HAP-1 (cell line): ENCODE data around the gene PKDREJ.

ENCODE experiments used
- DNase-seq, 2 experiments: peaks; one replicate each; pipeline ENCODE4 v3.0.0-alpha.2; 2016 to 2020; ENCODE audit warnings: low spot score in 2 of 2
- H3K27me3 ChIP-seq: fragments of 250-450 bp; sonication (Bioruptor Pico); 2 replicates; pipeline ENCODE4 v1.5.1; 2020; ENCODE audit warnings: low read depth, mild to moderate bottlenecking, moderate library complexity
- H3K36me3 ChIP-seq: fragments of 250-450 bp; sonication (Bioruptor Pico); replicated peaks from 2 replicates; pipeline ENCODE4 v1.5.1; 2020; ENCODE audit warnings: mild to moderate bottlenecking
- H3K4me1 ChIP-seq: fragments of 250-450 bp; sonication (Bioruptor Pico); 2 replicates; pipeline ENCODE4 v1.5.1; 2020; ENCODE audit warnings: mild to moderate bottlenecking
- H3K4me3 ChIP-seq: fragments of 250-450 bp; sonication (Bioruptor Pico); 2 replicates; pipeline ENCODE4 v1.5.1; 2020; ENCODE audit warnings: mild to moderate bottlenecking, moderate library complexity
- H3K9me3 ChIP-seq: fragments of 250-450 bp; sonication (Bioruptor Pico); 2 replicates; pipeline ENCODE4 v1.5.1; 2020; ENCODE audit warnings: mild to moderate bottlenecking, moderate library complexity
- in situ Hi-C: fragments of 300-500 bp; cut with MboI; formaldehyde crosslinking; loops from 3 replicates; pipeline ENCODE4 v1.14.3; 2020; ENCODE audit warnings: low sequenced_read_pairs, inconsistent platforms, mixed read lengths

Gene PKDREJ

GRCh38 chr22:46280999-46281623 lies 18.0 kb upstream of the PKDREJ start:
- Histone ChIP-seq H3K4me1 (no peaks in the 10 kb centered on the region), H3K4me3 (no peak overlapping the region), H3K9me3 (no peaks in the 10 kb centered on the region), H3K27me3 (no peaks in the 10 kb centered on the region), H3K36me3 (peaks cover 55% of the 10 kb centered on the region)
- DNase-seq = no peak
- in situ Hi-C loops = no loop called here

- no peaks in the 10 kb centered on the region for H3K4me1 ChIP-seq
- no peak for DNase-seq
- no peaks in the 10 kb centered on the region for H3K27me3 ChIP-seq
- H3K4me3 ChIP-seq = no peak overlapping the region
- in situ Hi-C loops = no loop called here
- H3K9me3 ChIP-seq = no peaks in the 10 kb centered on the region
- H3K36me3 ChIP-seq = peaks cover 63% of the 10 kb centered on the region
Observed at GRCh38 chr22:46280063-46280817, 17.1 kb upstream of the PKDREJ start.

GRCh38 chr22:46278656-46279645 lies 15.8 kb upstream of the PKDREJ start:
- Histone ChIP-seq H3K27me3 (no peaks in the 10 kb centered on the region), H3K4me1 (no peaks in the 10 kb centered on the region), H3K36me3 (peaks cover 63% of the 10 kb centered on the region), H3K9me3 (no peaks in the 10 kb centered on the region), H3K4me3 (no peak overlapping the region)
- in situ Hi-C loops = no loop called here
- DNase-seq = no peak

GRCh38 chr22:46276563-46276962 lies 13.4 kb upstream of the PKDREJ start:
- H3K4me1 ChIP-seq = no peaks in the 10 kb centered on the region
- in situ Hi-C loops = no loop called here
- no peaks in the 10 kb centered on the region for H3K27me3 ChIP-seq
- peaks cover 78% of the 10 kb centered on the region for H3K36me3 ChIP-seq
- no peak overlapping the region for H3K4me3 ChIP-seq
- no peak for DNase-seq
- H3K9me3 ChIP-seq = no peaks in the 10 kb centered on the region

- H3K36me3 ChIP-seq = peaks cover 71% of the 10 kb centered on the region
Observed at GRCh38 chr22:46275455-46276122, 12.4 kb upstream of the PKDREJ start.

GRCh38 chr22:46274381-46274780 lies 11.2 kb upstream of the PKDREJ start:
- in situ Hi-C loops = no loop called here
- Histone ChIP-seq H3K4me1 (no peaks in the 10 kb centered on the region), H3K4me3 (no peak overlapping the region), H3K36me3 (peaks cover 63% of the 10 kb centered on the region), H3K9me3 (no peaks in the 10 kb centered on the region), H3K27me3 (no peaks in the 10 kb centered on the region)
- DNase-seq = no peak

More at GRCh38 chr22:46275455-46276122, 12.4 kb upstream of the PKDREJ start:
- H3K4me1 ChIP-seq = no peaks in the 10 kb centered on the region
- H3K4me3 ChIP-seq = no peak overlapping the region
- in situ Hi-C loops = no loop called here
- no peak for DNase-seq
- H3K27me3 ChIP-seq = no peaks in the 10 kb centered on the region
- H3K9me3 ChIP-seq = no peaks in the 10 kb centered on the region

- H3K27me3 ChIP-seq = no peaks in the 10 kb centered on the region
- no peaks in the 10 kb centered on the region for H3K9me3 ChIP-seq
- H3K36me3 ChIP-seq = peaks cover 56% of the 10 kb centered on the region
- no peaks in the 10 kb centered on the region for H3K4me1 ChIP-seq
- in situ Hi-C loops = no loop called here
- no peak overlapping the region for H3K4me3 ChIP-seq
- no peak for DNase-seq
Observed at GRCh38 chr22:46273432-46274148, 10.4 kb upstream of the PKDREJ start.

- in situ Hi-C loops = no loop called here
- DNase-seq = no peak
- peaks cover 49% of the 10 kb centered on the region for H3K36me3 ChIP-seq
Observed at GRCh38 chr22:46272762-46273431, 9.8 kb upstream of the PKDREJ start.

GRCh38 chr22:46272196-46272595 lies 9.1 kb upstream of the PKDREJ start:
- no peak for DNase-seq
- H3K9me3 ChIP-seq = no peaks in the 10 kb centered on the region
- in situ Hi-C loops = no loop called here
- H3K4me1 ChIP-seq = peaks cover 2% of the 10 kb centered on the region; the same call in 1 of the 2 replicates
- H3K27me3 ChIP-seq = no peaks in the 10 kb centered on the region
- H3K36me3 ChIP-seq = peaks cover 46% of the 10 kb centered on the region
- H3K4me3 ChIP-seq = no peak overlapping the region

More at GRCh38 chr22:46272762-46273431, 9.8 kb upstream of the PKDREJ start:
- no peaks in the 10 kb centered on the region for H3K27me3 ChIP-seq
- H3K9me3 ChIP-seq = no peaks in the 10 kb centered on the region
- no peak overlapping the region for H3K4me3 ChIP-seq
- H3K4me1 ChIP-seq = no peaks in the 10 kb centered on the region

GRCh38 chr22:46269564-46269963 lies 6.4 kb upstream of the PKDREJ start:
- H3K27me3 ChIP-seq = no peaks in the 10 kb centered on the region
- peaks cover 9% of the 10 kb centered on the region for H3K9me3 ChIP-seq
- peaks cover 4% of the 10 kb centered on the region; the same call in 1 of the 2 replicates for H3K4me1 ChIP-seq
- no peak for DNase-seq
- H3K4me3 ChIP-seq = no peak overlapping the region
- H3K36me3 ChIP-seq = peaks cover 25% of the 10 kb centered on the region
- in situ Hi-C loops = no loop called here

GRCh38 chr22:46267431-46268279 lies 4.5 kb upstream of the PKDREJ start, which contains the start of gene TTC38:
TTC38 (plus strand) TSS chr22:46268008; CDS start chr22:46268040, 32 bp downstream.
- peaks cover 16% of the 10 kb centered on the region for H3K9me3 ChIP-seq
- in situ Hi-C loops = no loop called here
- H3K4me1 ChIP-seq = peaks cover 4% of the 10 kb centered on the region; the same call in 1 of the 2 replicates
- peak; percentile 87 to 95 for DNase-seq
- H3K27me3 ChIP-seq = no peaks in the 10 kb centered on the region
- H3K4me3 ChIP-seq = peak within 1 kb of the TSS; percentile 86
- H3K36me3 ChIP-seq = peaks cover 12% of the 10 kb centered on the region
